Measurements from ENCODE around the gene ALOX5AP. TPM values are rescaled to one million over a fixed set of nuclear protein-coding genes. Genes with fewer than 3 reads are reported as not detected.

ALOX5AP gene
- total RNA-seq, 1 donor from 2014 or later = 4.5 TPM

DNA sequence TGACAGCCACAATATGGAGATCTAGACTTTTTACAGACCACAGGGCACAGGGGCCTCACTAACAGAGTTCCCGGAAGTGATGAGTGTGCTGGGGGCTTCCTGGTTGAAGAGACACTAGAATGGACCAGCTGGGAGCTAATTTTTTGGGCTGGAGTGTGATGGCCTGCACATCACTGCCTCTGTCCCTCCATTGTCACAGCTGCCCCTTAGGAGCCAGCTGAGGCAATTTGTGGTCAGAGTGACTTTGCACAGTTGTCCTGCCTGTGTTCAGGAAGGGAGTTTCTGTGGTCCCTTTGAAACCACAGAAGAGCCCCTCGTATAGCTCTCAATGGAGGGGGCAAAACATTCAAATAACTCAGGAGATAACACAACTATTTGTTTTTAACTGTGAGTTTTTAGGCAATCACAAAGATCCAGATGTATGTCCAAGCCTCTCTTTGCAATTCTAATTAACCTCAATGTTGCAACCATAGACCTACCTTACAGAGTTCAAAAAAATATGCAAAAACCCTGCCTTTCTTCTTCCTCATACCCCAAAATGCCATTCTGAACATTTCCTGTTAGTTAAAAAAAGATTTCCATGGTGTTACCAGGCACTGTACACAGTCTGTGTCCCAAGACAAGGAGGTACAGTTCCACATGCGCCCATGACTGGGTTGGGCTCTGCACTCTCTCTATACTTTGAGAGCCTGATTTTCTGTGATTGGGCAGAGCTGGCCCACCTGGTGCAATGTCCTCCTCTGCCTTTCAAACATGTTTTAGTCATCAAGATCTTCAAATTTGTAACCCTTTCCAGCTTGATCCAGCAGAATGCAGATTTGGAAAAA lies 2.4 kb downstream of the ALOX5AP start:
- H3K79me2 ChIP-seq (ENCODE audit: insufficient read depth, low read length) = no peaks in the 10 kb centered on the region
- H3K9ac ChIP-seq (ENCODE audit: low read length) = no peak overlapping the region
- DNase-seq (ENCODE audit: low read depth) (no peak), FAIRE-seq (no peak)
- H3K4me3 ChIP-seq (ENCODE audit: insufficient read depth, low read depth, low read length) = no peak overlapping the region
- no peak for TF ChIP-seq EZH2 (IDR thresholded peaks at IDR 0.05; ENCODE audit: insufficient read depth, low read length)
- TF ChIP-seq, protein P1, sequence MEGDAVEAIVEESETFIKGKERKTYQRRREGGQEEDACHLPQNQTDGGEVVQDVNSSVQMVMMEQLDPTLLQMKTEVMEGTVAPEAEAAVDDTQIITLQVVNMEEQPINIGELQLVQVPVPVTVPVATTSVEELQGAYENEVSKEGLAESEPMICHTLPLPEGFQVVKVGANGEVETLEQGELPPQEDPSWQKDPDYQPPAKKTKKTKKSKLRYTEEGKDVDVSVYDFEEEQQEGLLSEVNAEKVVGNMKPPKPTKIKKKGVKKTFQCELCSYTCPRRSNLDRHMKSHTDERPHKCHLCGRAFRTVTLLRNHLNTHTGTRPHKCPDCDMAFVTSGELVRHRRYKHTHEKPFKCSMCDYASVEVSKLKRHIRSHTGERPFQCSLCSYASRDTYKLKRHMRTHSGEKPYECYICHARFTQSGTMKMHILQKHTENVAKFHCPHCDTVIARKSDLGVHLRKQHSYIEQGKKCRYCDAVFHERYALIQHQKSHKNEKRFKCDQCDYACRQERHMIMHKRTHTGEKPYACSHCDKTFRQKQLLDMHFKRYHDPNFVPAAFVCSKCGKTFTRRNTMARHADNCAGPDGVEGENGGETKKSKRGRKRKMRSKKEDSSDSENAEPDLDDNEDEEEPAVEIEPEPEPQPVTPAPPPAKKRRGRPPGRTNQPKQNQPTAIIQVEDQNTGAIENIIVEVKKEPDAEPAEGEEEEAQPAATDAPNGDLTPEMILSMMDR (IDR thresholded peaks at IDR 0.05; ENCODE audit: insufficient read depth, low read depth, low read length) = no peak
- H3K4me1 ChIP-seq (ENCODE audit: insufficient read depth, low read length) = peaks cover 31% of the 10 kb centered on the region
- no peaks in the 10 kb centered on the region for H3K27me3 ChIP-seq (ENCODE audit: insufficient read depth, low read length)
- Mint-ChIP-seq H3K27me3 (ENCODE audit: low read depth, unreplicated experiment) (no peaks in the 10 kb centered on the region), H3K4me1 (ENCODE audit: low read depth, unreplicated experiment) (peaks cover 52% of the 10 kb centered on the region), H3K27ac (ENCODE audit: unreplicated experiment) (peak overlapping the region; percentile 50), H3K9me3 (ENCODE audit: unreplicated experiment) (no peaks in the 10 kb centered on the region), H3K36me3 (ENCODE audit: low read depth, unreplicated experiment) (no peaks in the 10 kb centered on the region), H3K4me3 (ENCODE audit: unreplicated experiment) (no peak overlapping the region)
- H3K4me2 ChIP-seq (ENCODE audit: low read length) = no peak overlapping the region
- no peak overlapping the region for H2AFZ ChIP-seq (ENCODE audit: low read depth, low read length)
- H3K9me3 ChIP-seq (ENCODE audit: insufficient read depth, low read depth, low read length) = no peaks in the 10 kb centered on the region
- no peaks in the 10 kb centered on the region for H3K36me3 ChIP-seq (ENCODE audit: insufficient read depth, low read length)
- H3K27ac ChIP-seq (ENCODE audit: low read depth, low read length) = no peak overlapping the region
- H4K20me1 ChIP-seq (ENCODE audit: insufficient read depth, low read length) = no peaks in the 10 kb centered on the region

- no peaks in the 10 kb centered on the region for H3K36me3 ChIP-seq (ENCODE audit: insufficient read depth, low read length)
- no peak for DNase-seq (ENCODE audit: low read depth)
- peaks cover 38% of the 10 kb centered on the region for H3K4me1 ChIP-seq (ENCODE audit: insufficient read depth, low read length)
- no peaks in the 10 kb centered on the region for H3K79me2 ChIP-seq (ENCODE audit: insufficient read depth, low read length)
- H3K27me3 Mint-ChIP-seq (ENCODE audit: low read depth, unreplicated experiment) = no peaks in the 10 kb centered on the region
- no peak for TF ChIP-seq EZH2 (IDR thresholded peaks at IDR 0.05; ENCODE audit: insufficient read depth, low read length)
- TF ChIP-seq, protein P1 (IDR thresholded peaks at IDR 0.05; ENCODE audit: insufficient read depth, low read depth, low read length) = no peak
- H3K4me1 Mint-ChIP-seq (ENCODE audit: low read depth, unreplicated experiment) = peaks cover 59% of the 10 kb centered on the region
- no peaks in the 10 kb centered on the region for H4K20me1 ChIP-seq (ENCODE audit: insufficient read depth, low read length)
- H3K9ac ChIP-seq (ENCODE audit: low read length) = no peak overlapping the region
- H2AFZ ChIP-seq (ENCODE audit: low read depth, low read length) = no peak overlapping the region
- no peak overlapping the region for H3K4me2 ChIP-seq (ENCODE audit: low read length)
- H3K4me3 ChIP-seq (ENCODE audit: insufficient read depth, low read depth, low read length) = no peak overlapping the region
- no peaks in the 10 kb centered on the region for H3K27me3 ChIP-seq (ENCODE audit: insufficient read depth, low read length)
- H3K36me3 Mint-ChIP-seq (ENCODE audit: low read depth, unreplicated experiment) = no peaks in the 10 kb centered on the region
- no peak overlapping the region for H3K27ac ChIP-seq (ENCODE audit: low read depth, low read length)
- no peak overlapping the region for H3K4me3 Mint-ChIP-seq (ENCODE audit: unreplicated experiment)
- no peak for FAIRE-seq
- H3K27ac Mint-ChIP-seq (ENCODE audit: unreplicated experiment) = peak overlapping the region; percentile 19
- H3K9me3 Mint-ChIP-seq (ENCODE audit: unreplicated experiment) = no peaks in the 10 kb centered on the region
- H3K9me3 ChIP-seq (ENCODE audit: insufficient read depth, low read depth, low read length) = no peaks in the 10 kb centered on the region
Observed at GRCh38 chr13:30738526-30739236, 3.3 kb downstream of the ALOX5AP start.

DNA sequence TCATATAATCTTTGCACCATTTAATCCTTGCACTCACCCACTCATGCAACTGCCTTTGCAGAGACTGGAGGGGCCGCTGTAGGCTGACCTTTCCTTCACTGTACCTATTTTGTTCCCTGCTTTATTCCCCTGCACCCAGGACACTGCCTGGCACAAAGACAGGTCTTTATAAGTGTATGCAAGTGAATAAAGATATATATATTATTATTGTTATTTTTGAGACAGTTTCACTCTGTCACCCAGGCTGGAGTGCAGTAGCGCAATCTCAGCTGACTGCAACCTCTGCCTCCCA lies 3.8 kb downstream of the ALOX5AP start:
- H3K79me2 ChIP-seq (ENCODE audit: insufficient read depth, low read length) = no peaks in the 10 kb centered on the region
- no peak overlapping the region for H3K4me2 ChIP-seq (ENCODE audit: low read length)
- H4K20me1 ChIP-seq (ENCODE audit: insufficient read depth, low read length) = no peaks in the 10 kb centered on the region
- FAIRE-seq (no peak), DNase-seq (ENCODE audit: low read depth) (no peak)
- peaks cover 61% of the 10 kb centered on the region for H3K4me1 Mint-ChIP-seq (ENCODE audit: low read depth, unreplicated experiment)
- peaks cover 39% of the 10 kb centered on the region for H3K4me1 ChIP-seq (ENCODE audit: insufficient read depth, low read length)
- no peak overlapping the region for H3K9ac ChIP-seq (ENCODE audit: low read length)
- no peak overlapping the region for H3K4me3 ChIP-seq (ENCODE audit: insufficient read depth, low read depth, low read length)
- TF ChIP-seq, protein P1 (IDR thresholded peaks at IDR 0.05; ENCODE audit: insufficient read depth, low read depth, low read length) = no peak
- no peak for TF ChIP-seq EZH2 (IDR thresholded peaks at IDR 0.05; ENCODE audit: insufficient read depth, low read length)
- no peaks in the 10 kb centered on the region for H3K27me3 ChIP-seq (ENCODE audit: insufficient read depth, low read length)
- H2AFZ ChIP-seq (ENCODE audit: low read depth, low read length) = no peak overlapping the region
- no peaks in the 10 kb centered on the region for H3K36me3 Mint-ChIP-seq (ENCODE audit: low read depth, unreplicated experiment)
- no peaks in the 10 kb centered on the region for H3K9me3 ChIP-seq (ENCODE audit: insufficient read depth, low read depth, low read length)
- H3K27ac Mint-ChIP-seq (ENCODE audit: unreplicated experiment) = peak overlapping the region; percentile 17
- H3K36me3 ChIP-seq (ENCODE audit: insufficient read depth, low read length) = no peaks in the 10 kb centered on the region
- no peak overlapping the region for H3K4me3 Mint-ChIP-seq (ENCODE audit: unreplicated experiment)
- H3K9me3 Mint-ChIP-seq (ENCODE audit: unreplicated experiment) = no peaks in the 10 kb centered on the region
- H3K27me3 Mint-ChIP-seq (ENCODE audit: low read depth, unreplicated experiment) = no peaks in the 10 kb centered on the region
- H3K27ac ChIP-seq (ENCODE audit: low read depth, low read length) = no peak overlapping the region

All from astrocyte (in vitro differentiated cells and primary cell).